Mucosa of stomach (tissue), 1 donor: ENCODE data around the gene SNX8.

Experiments
- H3K27me3 ChIP-seq: one replicate; pipeline ENCODE4 v1.7.0; 2013; ENCODE audit warnings: mild to moderate bottlenecking, low read length; ENCODE audit not compliant: control insufficient read depth, insufficient read depth
- H3K36me3 ChIP-seq: one replicate; pipeline ENCODE4 v1.7.0; 2013; ENCODE audit warnings: low read length; ENCODE audit not compliant: control insufficient read depth, insufficient read depth
- H3K4me1 ChIP-seq: one replicate; pipeline ENCODE4 v1.7.0; 2013; ENCODE audit warnings: mild to moderate bottlenecking, low read length; ENCODE audit not compliant: control insufficient read depth, insufficient read depth
- H3K4me3 ChIP-seq: one replicate; pipeline ENCODE4 v1.7.0; 2013; ENCODE audit warnings: low read length
- H3K9ac ChIP-seq: one replicate; pipeline ENCODE4 v1.7.0; 2013; ENCODE audit warnings: mild to moderate bottlenecking, low read length, moderate library complexity
- H3K9me3 ChIP-seq: one replicate; pipeline ENCODE4 v1.7.0; 2013; ENCODE audit warnings: mild to moderate bottlenecking, low read length, moderate library complexity; ENCODE audit not compliant: control insufficient read depth
- donor health status: Pancreatic carcinoma.

SNX8 gene

DNA sequence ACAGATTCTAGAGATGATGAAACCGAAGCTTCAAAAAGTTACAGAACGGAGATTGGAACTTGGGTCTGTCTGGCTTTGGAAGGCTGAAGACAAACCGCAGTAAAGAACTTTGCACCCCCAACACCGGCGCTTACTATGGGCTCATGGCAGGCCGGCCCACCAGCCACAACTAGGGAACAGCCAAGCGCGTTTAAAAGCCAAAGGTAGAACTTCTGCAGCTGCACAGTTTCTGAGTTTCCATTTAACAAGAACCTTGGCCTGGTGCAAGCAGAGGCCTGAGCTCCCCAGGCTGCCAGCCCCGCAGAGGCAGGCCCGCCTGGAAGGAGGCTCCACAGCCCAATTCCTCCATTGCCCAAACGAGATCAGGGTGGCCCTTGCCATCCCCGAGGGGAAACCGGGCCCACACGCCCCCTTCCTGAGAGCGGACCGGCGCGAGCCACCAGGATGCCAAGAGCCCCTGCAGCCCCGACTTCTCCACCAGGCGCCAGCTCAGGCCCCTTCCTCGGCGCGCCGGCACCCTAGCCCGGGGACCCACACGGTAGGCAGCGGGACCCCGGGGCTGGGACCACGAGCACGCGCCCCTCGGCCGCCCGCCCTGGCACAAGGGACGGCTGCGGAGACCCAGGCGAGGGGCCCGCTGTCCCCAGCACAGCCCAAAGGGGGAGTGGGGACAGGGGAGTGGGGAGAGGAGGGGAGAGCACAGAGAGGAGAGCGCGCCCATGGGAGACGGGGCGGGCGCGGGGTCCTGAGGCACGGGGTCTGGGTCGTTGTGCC is 82.1 kb downstream of the SNX8 start:
- no peaks in the 10 kb centered on the region for H3K36me3 ChIP-seq
- no peaks in the 10 kb centered on the region for H3K9me3 ChIP-seq
- peak overlapping the region; percentile 80 for H3K9ac ChIP-seq
- no peaks in the 10 kb centered on the region for H3K27me3 ChIP-seq
- peaks cover 10% of the 10 kb centered on the region for H3K4me1 ChIP-seq
- H3K4me3 ChIP-seq, result peak overlapping the region; percentile 57

DNA sequence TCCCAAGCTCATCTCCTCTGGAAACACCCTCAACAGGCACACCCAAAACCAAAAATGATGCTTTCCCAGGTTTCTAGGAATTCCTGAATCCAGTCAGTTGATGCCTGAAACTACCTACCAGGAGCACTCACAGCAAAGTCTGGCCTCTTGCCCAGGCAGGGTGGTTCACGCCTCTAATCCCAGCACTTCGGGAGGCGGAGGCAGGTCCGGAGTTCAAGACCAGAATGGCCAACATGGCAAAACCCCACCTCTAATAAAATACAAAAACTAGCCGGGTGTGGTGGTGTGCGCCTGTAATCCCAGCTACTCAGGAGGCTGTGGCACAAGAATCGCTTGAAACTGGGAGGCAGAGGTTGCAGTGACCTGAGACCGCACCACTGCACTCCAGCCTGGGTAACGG is 83.4 kb downstream of the SNX8 start:
- H3K9ac ChIP-seq, result no peak overlapping the region
- no peaks in the 10 kb centered on the region for H3K9me3 ChIP-seq
- H3K4me1 ChIP-seq, result peaks cover 10% of the 10 kb centered on the region
- H3K36me3 ChIP-seq, result no peaks in the 10 kb centered on the region
- H3K4me3 ChIP-seq, result no peak overlapping the region
- H3K27me3 ChIP-seq, result no peaks in the 10 kb centered on the region

DNA sequence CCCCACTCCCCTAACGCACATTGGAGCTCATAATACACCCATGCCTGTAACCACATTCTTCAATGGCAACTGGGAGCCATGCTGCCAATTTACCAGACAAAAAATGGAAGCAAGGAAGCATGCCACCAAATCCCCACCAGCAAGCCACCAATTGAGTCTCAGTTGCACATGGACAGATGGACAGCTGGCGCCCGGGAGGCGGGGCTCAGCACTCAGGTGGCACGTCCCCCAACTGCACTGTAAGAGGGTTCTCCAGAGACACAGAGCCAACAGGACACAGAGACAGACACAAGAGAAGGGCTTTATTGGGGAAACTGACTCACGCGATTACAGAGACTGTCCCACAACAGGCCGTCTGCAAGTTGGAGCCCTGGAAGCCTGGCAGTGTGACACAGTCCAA is 84.0 kb downstream of the SNX8 start:
- peaks cover 10% of the 10 kb centered on the region for H3K4me1 ChIP-seq
- H3K9me3 ChIP-seq, result no peaks in the 10 kb centered on the region
- no peaks in the 10 kb centered on the region for H3K36me3 ChIP-seq
- H3K4me3 ChIP-seq, result no peak overlapping the region
- no peaks in the 10 kb centered on the region for H3K27me3 ChIP-seq
- no peak overlapping the region for H3K9ac ChIP-seq

DNA sequence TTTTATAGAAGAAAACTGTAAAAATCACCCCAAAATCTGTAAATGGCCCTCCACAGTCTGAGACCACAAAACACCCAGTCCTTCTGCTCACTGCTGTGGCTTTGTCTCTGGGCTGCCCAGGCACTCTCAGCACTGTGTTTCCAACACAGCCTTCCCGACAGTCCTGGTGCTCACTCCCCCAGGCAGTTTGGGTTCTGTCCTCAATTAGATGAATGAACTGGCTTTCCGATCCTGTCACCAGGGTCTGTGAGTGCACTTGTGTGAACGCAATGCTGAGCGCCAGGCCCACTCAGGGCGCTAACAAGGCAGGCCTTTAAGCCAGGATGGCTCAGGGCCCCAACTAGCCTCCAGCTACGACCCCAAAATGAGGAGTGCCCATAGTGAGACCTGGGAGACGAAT is 84.8 kb downstream of the SNX8 start:
- H3K4me1 ChIP-seq, result peaks cover 10% of the 10 kb centered on the region
- H3K9me3 ChIP-seq, result no peaks in the 10 kb centered on the region
- H3K36me3 ChIP-seq, result peaks cover 4% of the 10 kb centered on the region
- no peaks in the 10 kb centered on the region for H3K27me3 ChIP-seq
- no peak overlapping the region for H3K4me3 ChIP-seq
- no peak overlapping the region for H3K9ac ChIP-seq

DNA sequence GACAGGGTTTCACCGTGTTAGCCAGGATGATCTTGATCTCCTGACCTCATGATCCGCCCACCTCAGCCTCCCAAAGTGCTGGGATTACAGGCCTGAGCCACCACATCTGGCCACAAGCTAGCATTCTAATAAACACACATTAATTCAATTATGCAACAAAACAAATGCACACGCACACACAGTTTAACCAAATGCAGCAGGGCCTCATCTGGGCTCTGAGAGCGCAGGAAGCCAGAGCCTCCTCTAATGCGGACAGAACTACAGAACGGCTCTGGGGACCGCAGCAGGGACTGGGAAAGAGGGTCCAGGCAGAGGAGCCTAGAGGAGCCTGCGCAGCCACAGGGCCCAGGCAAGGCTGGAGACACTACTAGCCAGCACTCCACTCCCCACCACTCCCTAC is 85.3 kb downstream of the SNX8 start:
- Histone ChIP-seq H3K9me3 (no peaks in the 10 kb centered on the region), H3K36me3 (peaks cover 6% of the 10 kb centered on the region), H3K9ac (no peak overlapping the region), H3K27me3 (no peaks in the 10 kb centered on the region), H3K4me3 (no peak overlapping the region), H3K4me1 (peaks cover 10% of the 10 kb centered on the region)

DNA sequence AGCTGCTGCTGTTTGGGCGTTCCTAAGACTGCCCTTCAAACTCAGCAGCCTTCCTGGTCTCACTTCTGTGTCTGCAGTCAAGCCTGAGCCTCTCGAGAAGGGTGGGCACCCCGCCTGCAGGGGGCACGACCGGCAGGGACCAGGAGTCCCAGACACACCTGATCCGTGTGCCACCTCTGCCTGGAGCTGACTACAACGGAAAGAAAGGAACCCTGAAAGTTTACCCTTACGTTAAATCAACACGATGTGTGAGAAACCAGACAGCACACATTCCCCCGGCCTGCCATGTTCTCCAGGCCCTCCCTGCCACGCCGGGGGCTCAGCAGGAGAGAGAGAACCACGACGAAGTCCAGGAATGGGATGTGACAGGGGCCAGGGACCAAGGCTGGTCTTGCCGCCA is 86.5 kb downstream of the SNX8 start:
- no peaks in the 10 kb centered on the region for H3K9me3 ChIP-seq
- H3K27me3 ChIP-seq, result no peaks in the 10 kb centered on the region

DNA sequence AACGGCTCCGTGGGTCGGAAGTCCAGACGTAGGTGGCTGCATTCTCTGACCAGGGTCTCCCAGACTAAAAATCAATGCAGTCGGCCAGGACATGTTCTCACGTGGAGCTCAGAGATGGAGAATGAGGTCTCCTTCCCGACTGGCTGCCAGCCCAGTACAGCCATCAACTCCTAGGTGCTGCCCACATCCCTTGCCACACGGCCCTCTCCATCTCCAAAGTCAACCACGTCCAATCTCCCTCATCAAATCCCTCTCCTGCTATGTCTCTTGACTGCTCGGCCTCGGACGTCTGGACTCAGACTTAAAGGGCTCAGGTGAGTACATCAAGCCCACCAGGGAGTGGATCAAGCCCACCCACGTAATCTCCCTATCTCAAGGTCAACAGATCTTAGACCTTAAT is 88.4 kb downstream of the SNX8 start:
- peaks cover 8% of the 10 kb centered on the region for H3K36me3 ChIP-seq
- no peaks in the 10 kb centered on the region for H3K27me3 ChIP-seq
- H3K9ac ChIP-seq, result no peak overlapping the region
- no peak overlapping the region for H3K4me3 ChIP-seq
- no peaks in the 10 kb centered on the region for H3K9me3 ChIP-seq
- H3K4me1 ChIP-seq, result no peaks in the 10 kb centered on the region

More for the DNA sequence above, 86.5 kb downstream of the SNX8 start:
- H3K9ac ChIP-seq, result no peak overlapping the region
- H3K36me3 ChIP-seq, result peaks cover 8% of the 10 kb centered on the region
- peaks cover 6% of the 10 kb centered on the region for H3K4me1 ChIP-seq
- H3K4me3 ChIP-seq, result no peak overlapping the region

DNA sequence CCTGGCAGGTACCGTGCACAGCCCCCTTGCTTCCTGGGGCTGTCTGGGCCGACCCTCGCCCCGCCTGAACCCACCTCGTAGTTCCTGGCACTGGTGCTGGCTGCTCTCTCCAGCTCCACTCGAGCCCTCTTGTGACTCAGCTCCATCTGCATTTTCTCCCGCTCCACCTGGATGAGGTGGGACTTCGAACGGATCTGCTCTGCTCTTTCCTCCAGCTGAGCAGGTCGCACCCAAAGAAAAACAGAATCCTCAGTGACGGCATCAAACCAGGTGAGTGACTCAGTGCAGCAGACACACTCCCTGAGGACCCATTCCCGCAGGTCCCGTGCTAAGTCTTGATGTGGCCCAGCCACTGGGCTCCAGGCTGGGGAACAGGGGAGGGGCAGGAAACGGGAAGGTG is 88.9 kb downstream of the SNX8 start:
- H3K36me3 ChIP-seq, result peaks cover 8% of the 10 kb centered on the region
- no peaks in the 10 kb centered on the region for H3K4me1 ChIP-seq
- no peak overlapping the region for H3K4me3 ChIP-seq
- no peak overlapping the region for H3K9ac ChIP-seq
- H3K9me3 ChIP-seq, result no peaks in the 10 kb centered on the region
- no peaks in the 10 kb centered on the region for H3K27me3 ChIP-seq

DNA sequence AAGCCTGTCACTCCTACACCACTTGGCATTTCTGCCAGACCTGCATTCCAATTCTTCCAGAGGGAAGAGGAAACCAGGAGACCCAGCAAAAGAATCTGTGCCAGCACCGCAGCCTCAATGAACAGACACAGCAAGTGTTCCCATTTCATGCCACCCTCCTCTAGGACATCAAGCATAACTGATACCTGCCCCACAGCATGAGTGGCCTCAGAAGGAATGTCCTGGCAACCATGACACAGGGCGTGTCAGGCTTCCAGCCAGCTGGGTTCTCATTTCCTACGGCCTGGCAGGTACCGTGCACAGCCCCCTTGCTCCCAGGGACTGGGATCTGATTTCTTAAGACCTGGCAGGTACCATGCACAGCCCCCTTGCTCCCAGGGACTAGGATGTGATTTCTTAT is 89.3 kb downstream of the SNX8 start:
- H3K36me3 ChIP-seq, result peaks cover 8% of the 10 kb centered on the region
- no peak overlapping the region for H3K9ac ChIP-seq
- H3K4me3 ChIP-seq, result no peak overlapping the region
- no peaks in the 10 kb centered on the region for H3K4me1 ChIP-seq
- H3K27me3 ChIP-seq, result no peaks in the 10 kb centered on the region
- H3K9me3 ChIP-seq, result no peaks in the 10 kb centered on the region

DNA sequence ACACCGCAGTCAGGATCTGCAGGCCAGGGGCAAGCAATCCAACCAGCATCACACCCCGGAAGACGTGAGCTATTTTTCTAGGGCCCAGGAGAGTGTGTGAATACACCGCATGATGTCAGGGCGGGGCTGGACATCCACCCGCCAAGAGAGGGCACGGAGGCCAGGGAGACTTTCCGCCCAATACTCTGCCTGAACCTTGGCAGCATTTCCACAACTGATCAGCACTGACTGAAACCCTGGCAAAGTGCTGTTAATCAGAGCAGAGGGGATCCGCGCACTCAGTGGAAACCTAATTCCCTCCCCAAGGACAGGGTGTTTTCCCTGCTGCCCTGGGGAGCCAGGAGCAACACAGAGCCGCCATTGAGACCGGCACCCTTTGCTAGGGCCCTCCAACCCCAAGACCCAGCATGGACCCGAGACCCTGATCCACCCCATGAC is 89.7 kb downstream of the SNX8 start:
- H3K27me3 ChIP-seq, result no peaks in the 10 kb centered on the region
- H3K4me1 ChIP-seq, result no peaks in the 10 kb centered on the region
- H3K4me3 ChIP-seq, result no peak overlapping the region
- peaks cover 8% of the 10 kb centered on the region for H3K36me3 ChIP-seq
- H3K9me3 ChIP-seq, result no peaks in the 10 kb centered on the region
- no peak overlapping the region for H3K9ac ChIP-seq

DNA sequence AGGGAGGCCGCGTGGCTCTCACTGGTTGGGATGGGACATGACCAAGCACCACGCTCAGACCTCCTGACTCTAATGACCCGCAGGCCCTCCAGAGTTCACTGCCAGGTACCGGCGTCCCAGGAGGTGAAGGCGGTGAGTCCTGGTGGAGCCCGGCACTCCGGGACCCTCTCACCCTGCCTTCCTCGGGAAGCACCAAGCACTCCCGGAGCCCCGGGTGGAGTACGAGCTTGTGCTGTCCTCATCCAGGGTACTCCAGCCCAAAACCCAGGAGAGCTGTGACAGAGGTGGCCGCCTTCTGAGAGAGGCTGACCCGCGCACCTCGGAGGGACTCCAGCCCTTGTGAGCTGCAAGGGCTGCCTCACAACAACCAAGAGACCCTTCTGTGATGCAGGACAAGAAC is 90.9 kb downstream of the SNX8 start:
- H3K27me3 ChIP-seq, result no peaks in the 10 kb centered on the region
- H3K4me3 ChIP-seq, result no peak overlapping the region
- peaks cover 8% of the 10 kb centered on the region for H3K36me3 ChIP-seq
- no peak overlapping the region for H3K9ac ChIP-seq
- H3K4me1 ChIP-seq, result no peaks in the 10 kb centered on the region
- no peaks in the 10 kb centered on the region for H3K9me3 ChIP-seq

DNA sequence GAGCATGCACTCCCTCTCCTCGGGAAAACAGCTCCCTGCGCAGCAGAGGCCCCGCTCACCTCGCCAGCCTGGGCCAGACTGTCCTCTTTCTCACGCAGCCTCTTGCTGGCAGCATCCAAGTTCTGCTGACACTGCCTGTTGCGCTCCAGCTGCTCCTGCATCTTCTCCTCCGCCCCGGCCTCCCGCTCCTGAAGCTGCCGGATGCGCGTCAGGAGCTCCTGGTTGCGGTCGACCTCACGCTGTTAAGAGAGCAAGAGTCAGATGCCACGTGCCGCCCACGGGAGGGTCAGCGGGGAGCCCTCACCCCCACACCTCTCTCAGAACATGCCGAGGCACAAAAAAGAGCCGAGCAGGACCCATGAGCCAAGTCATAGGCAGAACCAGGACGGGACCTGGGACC is 91.7 kb downstream of the SNX8 start:
- Histone ChIP-seq H3K4me3 (no peak overlapping the region), H3K4me1 (no peaks in the 10 kb centered on the region), H3K9me3 (no peaks in the 10 kb centered on the region), H3K36me3 (peaks cover 14% of the 10 kb centered on the region), H3K27me3 (no peaks in the 10 kb centered on the region), H3K9ac (no peak overlapping the region)

DNA sequence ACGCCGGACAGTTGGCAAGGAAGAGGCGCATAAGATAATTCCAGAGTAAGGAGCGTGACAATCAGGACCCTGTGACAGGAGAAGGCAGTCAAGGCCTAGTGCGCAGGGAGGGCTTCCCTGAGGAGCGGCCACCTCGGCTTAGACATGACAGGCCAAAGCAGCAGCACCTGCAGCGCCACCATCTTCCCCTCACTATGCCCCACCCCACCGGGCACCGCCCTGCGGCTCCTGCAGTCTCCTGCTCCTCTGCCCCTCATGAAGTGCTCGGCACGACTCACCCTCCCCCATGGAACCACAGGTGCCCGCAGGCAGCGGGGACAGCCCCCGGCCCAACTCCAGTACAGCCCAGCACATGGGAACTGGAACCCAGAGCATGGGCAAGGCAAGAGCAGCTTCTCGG is 93.3 kb downstream of the SNX8 start:
- peaks cover 14% of the 10 kb centered on the region for H3K36me3 ChIP-seq
- no peaks in the 10 kb centered on the region for H3K27me3 ChIP-seq
- no peaks in the 10 kb centered on the region for H3K4me1 ChIP-seq
- no peak overlapping the region for H3K4me3 ChIP-seq
- no peak overlapping the region for H3K9ac ChIP-seq
- H3K9me3 ChIP-seq, result no peaks in the 10 kb centered on the region
